ENCODE results near the gene TACC2. TPM values are rescaled to one million over a fixed set of nuclear protein-coding genes. Genes with fewer than 3 reads are reported as not detected.

Gene TACC2
- total RNA-seq, 2 experiments from 2014 or later: not detected

DNA sequence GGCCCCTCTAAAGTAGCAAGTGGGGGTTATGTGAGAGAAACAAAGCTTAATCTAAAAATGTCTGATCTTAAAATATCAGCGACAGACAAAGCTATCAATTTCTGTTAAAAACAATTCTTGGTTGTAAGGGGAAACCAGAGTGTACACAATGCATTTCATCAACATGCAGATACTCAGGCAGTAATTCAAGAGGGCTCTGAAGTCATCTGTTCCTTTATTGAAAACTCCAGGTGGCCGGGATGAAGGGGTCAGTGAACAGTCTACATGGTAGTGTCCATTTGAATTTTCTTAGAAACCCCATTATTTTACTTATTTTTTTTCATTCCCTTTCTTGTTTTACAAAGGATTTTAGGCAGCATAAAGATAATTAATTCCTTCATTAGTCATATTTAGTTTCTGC lies 245.5 kb downstream of the TACC2 start:
- ChIA-PET CTCF (ENCODE audit: unreplicated experiment) (no interaction called here), POLR2A (no interaction called here)
- no peak overlapping the region for H3K27ac ChIP-seq (ENCODE audit: low read depth, low read length, poor library complexity, severe bottlenecking)
- no TSS peak for BruUV-seq (replicated peaks)
- no peaks in the 10 kb centered on the region for H3K9me3 ChIP-seq (ENCODE audit: low read length)
- no peaks in the 10 kb centered on the region for H3K9me2 ChIP-seq (ENCODE audit: insufficient read depth, low read length)
- H3K4me1 ChIP-seq (ENCODE audit: insufficient read depth, low read length, poor library complexity, severe bottlenecking): no peaks in the 10 kb centered on the region
- H3K36me3 ChIP-seq (ENCODE audit: insufficient read depth, low read length): no peaks in the 10 kb centered on the region
- no peaks in the 10 kb centered on the region for H3K79me2 ChIP-seq (ENCODE audit: insufficient read depth, low read depth, low read length)
- no peaks in the 10 kb centered on the region for H4K20me1 ChIP-seq (ENCODE audit: insufficient read depth, low read length)
- no peak overlapping the region for H3K4me2 ChIP-seq (ENCODE audit: low read length)
- intact Hi-C loops (cut with micrococcal nuclease; ENCODE audit: unreplicated experiment): no loop called here
- H3K4me3 ChIP-seq (ENCODE audit: low read depth, low read length, poor library complexity, severe bottlenecking): no peak overlapping the region
- no peak overlapping the region for H2AFZ ChIP-seq (ENCODE audit: low read length)
- no peak for DNase-seq (ENCODE audit: low spot score)
- TF ChIP-seq, protein P1, sequence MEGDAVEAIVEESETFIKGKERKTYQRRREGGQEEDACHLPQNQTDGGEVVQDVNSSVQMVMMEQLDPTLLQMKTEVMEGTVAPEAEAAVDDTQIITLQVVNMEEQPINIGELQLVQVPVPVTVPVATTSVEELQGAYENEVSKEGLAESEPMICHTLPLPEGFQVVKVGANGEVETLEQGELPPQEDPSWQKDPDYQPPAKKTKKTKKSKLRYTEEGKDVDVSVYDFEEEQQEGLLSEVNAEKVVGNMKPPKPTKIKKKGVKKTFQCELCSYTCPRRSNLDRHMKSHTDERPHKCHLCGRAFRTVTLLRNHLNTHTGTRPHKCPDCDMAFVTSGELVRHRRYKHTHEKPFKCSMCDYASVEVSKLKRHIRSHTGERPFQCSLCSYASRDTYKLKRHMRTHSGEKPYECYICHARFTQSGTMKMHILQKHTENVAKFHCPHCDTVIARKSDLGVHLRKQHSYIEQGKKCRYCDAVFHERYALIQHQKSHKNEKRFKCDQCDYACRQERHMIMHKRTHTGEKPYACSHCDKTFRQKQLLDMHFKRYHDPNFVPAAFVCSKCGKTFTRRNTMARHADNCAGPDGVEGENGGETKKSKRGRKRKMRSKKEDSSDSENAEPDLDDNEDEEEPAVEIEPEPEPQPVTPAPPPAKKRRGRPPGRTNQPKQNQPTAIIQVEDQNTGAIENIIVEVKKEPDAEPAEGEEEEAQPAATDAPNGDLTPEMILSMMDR (conservative IDR thresholded peaks at IDR 0.05; ENCODE audit: low read length): no peak
- no peak for TF ChIP-seq EZH2phosphoT487 (IDR thresholded peaks at IDR 0.05; ENCODE audit: borderline replicate concordance, low read depth, low read length)

DNA sequence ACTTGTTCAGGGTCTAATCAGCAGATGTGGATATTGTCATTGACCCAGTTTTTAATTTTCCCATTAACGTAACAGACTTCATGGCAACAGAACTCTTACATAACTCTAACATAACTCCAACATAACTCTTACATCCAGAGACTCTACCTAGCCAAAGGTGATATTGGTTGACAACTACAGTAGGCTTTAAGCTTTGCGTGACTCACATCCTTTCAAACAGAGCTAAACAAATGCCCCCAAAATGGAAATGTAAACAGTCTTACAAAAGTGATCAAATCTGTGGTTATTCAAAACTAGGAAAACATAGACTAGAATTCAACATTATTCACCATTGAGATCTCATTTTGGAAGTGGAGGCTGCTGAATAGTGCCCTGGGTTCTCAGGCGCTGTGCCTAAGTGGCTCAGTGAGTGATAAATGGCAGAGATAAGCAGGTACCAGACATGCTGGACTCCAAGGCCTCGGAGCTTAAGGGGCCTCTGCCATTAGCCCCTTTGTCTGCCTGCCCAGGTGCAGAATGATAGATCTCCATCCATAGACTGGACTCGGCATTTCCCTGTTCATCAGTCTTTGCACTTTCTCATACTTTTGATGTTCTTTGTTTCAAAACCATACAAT lies 247.8 kb downstream of the TACC2 start:
- Histone ChIP-seq H3K4me3 (ENCODE audit: low read depth, low read length, poor library complexity, severe bottlenecking) (no peak overlapping the region), H3K36me3 (ENCODE audit: insufficient read depth, low read length) (no peaks in the 10 kb centered on the region), H3K27ac (ENCODE audit: low read depth, low read length, poor library complexity, severe bottlenecking) (no peak overlapping the region), H3K79me2 (ENCODE audit: insufficient read depth, low read depth, low read length) (no peaks in the 10 kb centered on the region), H3K4me2 (ENCODE audit: low read length) (no peak overlapping the region), H3K9me2 (ENCODE audit: insufficient read depth, low read length) (no peaks in the 10 kb centered on the region), H3K4me1 (ENCODE audit: insufficient read depth, low read length, poor library complexity, severe bottlenecking) (no peaks in the 10 kb centered on the region), H2AFZ (ENCODE audit: low read length) (no peak overlapping the region), H4K20me1 (ENCODE audit: insufficient read depth, low read length) (no peaks in the 10 kb centered on the region), H3K9me3 (ENCODE audit: low read length) (no peaks in the 10 kb centered on the region)
- DNase-seq (ENCODE audit: low spot score): no peak
- intact Hi-C loops (cut with micrococcal nuclease; ENCODE audit: unreplicated experiment): no loop called here
- ChIA-PET POLR2A (no interaction called here), CTCF (ENCODE audit: unreplicated experiment) (no interaction called here)
- TF ChIP-seq, protein P1 (conservative IDR thresholded peaks at IDR 0.05; ENCODE audit: low read length): no peak
- TF ChIP-seq EZH2phosphoT487 (IDR thresholded peaks at IDR 0.05; ENCODE audit: borderline replicate concordance, low read depth, low read length): no peak
- BruUV-seq (replicated peaks): no TSS peak

DNA sequence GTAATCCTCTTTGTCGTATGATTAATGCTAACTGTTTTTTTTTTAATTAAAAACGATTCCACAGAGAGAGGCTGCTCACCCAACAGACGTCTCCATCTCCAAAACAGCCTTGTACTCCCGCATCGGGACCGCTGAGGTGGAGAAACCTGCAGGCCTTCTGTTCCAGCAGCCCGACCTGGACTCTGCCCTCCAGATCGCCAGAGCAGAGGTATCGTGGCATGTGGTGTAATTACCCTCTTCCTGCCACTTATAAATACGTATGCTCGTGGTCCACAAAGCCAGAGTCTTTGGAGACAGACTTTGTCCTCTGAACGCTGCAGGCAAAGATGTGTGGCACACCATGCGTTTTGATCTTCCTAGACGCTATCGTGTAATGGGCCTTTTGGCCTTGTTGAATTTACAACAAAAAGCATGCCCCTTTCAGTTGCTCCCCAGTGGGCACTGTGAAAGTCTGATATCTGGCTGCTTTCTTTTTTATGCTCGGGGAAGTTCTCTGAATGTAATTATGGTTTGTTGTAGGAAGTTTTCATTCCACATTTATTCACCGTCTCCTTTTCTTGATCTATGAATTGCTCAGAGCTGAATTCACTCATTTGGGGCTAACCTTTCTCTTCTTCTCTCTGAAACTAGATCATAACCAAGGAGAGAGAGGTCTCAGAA lies 248.5 kb downstream of the TACC2 start:
- Histone ChIP-seq H3K9me3 (ENCODE audit: low read length) (no peaks in the 10 kb centered on the region), H3K9me2 (ENCODE audit: insufficient read depth, low read length) (no peaks in the 10 kb centered on the region), H3K27ac (ENCODE audit: low read depth, low read length, poor library complexity, severe bottlenecking) (no peak overlapping the region), H3K79me2 (ENCODE audit: insufficient read depth, low read depth, low read length) (no peaks in the 10 kb centered on the region), H3K4me3 (ENCODE audit: low read depth, low read length, poor library complexity, severe bottlenecking) (no peak overlapping the region), H3K36me3 (ENCODE audit: insufficient read depth, low read length) (no peaks in the 10 kb centered on the region), H3K4me2 (ENCODE audit: low read length) (no peak overlapping the region), H2AFZ (ENCODE audit: low read length) (no peak overlapping the region), H4K20me1 (ENCODE audit: insufficient read depth, low read length) (no peaks in the 10 kb centered on the region), H3K4me1 (ENCODE audit: insufficient read depth, low read length, poor library complexity, severe bottlenecking) (no peaks in the 10 kb centered on the region)
- CTCF ChIA-PET (ENCODE audit: unreplicated experiment): no interaction called here
- no TSS peak for BruUV-seq (replicated peaks)
- POLR2A ChIA-PET: interaction anchor here (0.7 kb wide), 1 partner anchor 1300 kb away, joined by 3 read pairs; no protein-coding TSS in a partner anchor
- no peak for DNase-seq (ENCODE audit: low spot score)
- no peak for TF ChIP-seq EZH2phosphoT487 (IDR thresholded peaks at IDR 0.05; ENCODE audit: borderline replicate concordance, low read depth, low read length)
- TF ChIP-seq, protein P1 (conservative IDR thresholded peaks at IDR 0.05; ENCODE audit: low read length): no peak
- intact Hi-C loops (cut with micrococcal nuclease; ENCODE audit: unreplicated experiment): no loop called here

All from OCI-LY7 (cell line).